ENCODE measurements around the gene SUPT3H.

Gene SUPT3H

GRCh38 chr6:45351076-45351475 is 26.7 kb downstream of the SUPT3H start:
- Histone ChIP-seq H3K36me3 (ENCODE audit: control insufficient read depth, insufficient read depth, low read length) (no peaks in the 10 kb centered on the region), H3K27me3 (ENCODE audit: control insufficient read depth, insufficient read depth, low read length) (no peaks in the 10 kb centered on the region), H3K9me3 (ENCODE audit: control insufficient read depth, insufficient read depth, low read length) (no peaks in the 10 kb centered on the region), H3K4me3 (ENCODE audit: low read depth, low read length) (no peak overlapping the region), H3K4me1 (ENCODE audit: control insufficient read depth, insufficient read depth, low read length) (peaks cover 3% of the 10 kb centered on the region), H3K9ac (ENCODE audit: low read depth, low read length) (no peak overlapping the region)

- Histone ChIP-seq H3K9ac (ENCODE audit: low read depth, low read length) (no peak overlapping the region), H3K36me3 (ENCODE audit: control insufficient read depth, insufficient read depth, low read length) (no peaks in the 10 kb centered on the region), H3K9me3 (ENCODE audit: control insufficient read depth, insufficient read depth, low read length) (no peaks in the 10 kb centered on the region), H3K4me3 (ENCODE audit: low read depth, low read length) (no peak overlapping the region), H3K27me3 (ENCODE audit: control insufficient read depth, insufficient read depth, low read length) (no peaks in the 10 kb centered on the region), H3K4me1 (ENCODE audit: control insufficient read depth, insufficient read depth, low read length) (peaks cover 3% of the 10 kb centered on the region)
Measured at GRCh38 chr6:45350186-45350710, 27.5 kb downstream of the SUPT3H start.

GRCh38 chr6:45344900-45345299 is 32.8 kb downstream of the SUPT3H start:
- Histone ChIP-seq H3K4me3 (ENCODE audit: low read depth, low read length) (no peak overlapping the region), H3K4me1 (ENCODE audit: control insufficient read depth, insufficient read depth, low read length) (no peaks in the 10 kb centered on the region), H3K27me3 (ENCODE audit: control insufficient read depth, insufficient read depth, low read length) (no peaks in the 10 kb centered on the region), H3K36me3 (ENCODE audit: control insufficient read depth, insufficient read depth, low read length) (no peaks in the 10 kb centered on the region), H3K9me3 (ENCODE audit: control insufficient read depth, insufficient read depth, low read length) (no peaks in the 10 kb centered on the region), H3K9ac (ENCODE audit: low read depth, low read length) (no peak overlapping the region)

GRCh38 chr6:45328523-45328922 is 49.2 kb downstream of the SUPT3H start:
- Histone ChIP-seq H3K36me3 (ENCODE audit: control insufficient read depth, insufficient read depth, low read length) (no peaks in the 10 kb centered on the region), H3K4me3 (ENCODE audit: low read depth, low read length) (no peak overlapping the region), H3K27me3 (ENCODE audit: control insufficient read depth, insufficient read depth, low read length) (no peaks in the 10 kb centered on the region), H3K4me1 (ENCODE audit: control insufficient read depth, insufficient read depth, low read length) (peaks cover 3% of the 10 kb centered on the region), H3K9ac (ENCODE audit: low read depth, low read length) (no peak overlapping the region), H3K9me3 (ENCODE audit: control insufficient read depth, insufficient read depth, low read length) (no peaks in the 10 kb centered on the region)

- Histone ChIP-seq H3K4me3 (ENCODE audit: low read depth, low read length) (no peak within 1 kb of the TSS), H3K36me3 (ENCODE audit: control insufficient read depth, insufficient read depth, low read length) (no peaks in the 10 kb centered on the region), H3K9ac (ENCODE audit: low read depth, low read length) (no peak within 1 kb of the TSS), H3K4me1 (ENCODE audit: control insufficient read depth, insufficient read depth, low read length) (peaks cover 3% of the 10 kb centered on the region), H3K27me3 (ENCODE audit: control insufficient read depth, insufficient read depth, low read length) (no peaks in the 10 kb centered on the region), H3K9me3 (ENCODE audit: control insufficient read depth, insufficient read depth, low read length) (no peaks in the 10 kb centered on the region)
Measured at GRCh38 chr6:45327956-45328522, 49.7 kb downstream of the SUPT3H start, which contains the start of gene RUNX2. Gene RUNX2, plus strand, starts transcription at chr6:45328330. Its CDS starts 397 bp downstream, at chr6:45328727.

- H3K9ac ChIP-seq (ENCODE audit: low read depth, low read length): no peak overlapping the region
- peaks cover 3% of the 10 kb centered on the region for H3K4me1 ChIP-seq (ENCODE audit: control insufficient read depth, insufficient read depth, low read length)
- H3K4me3 ChIP-seq (ENCODE audit: low read depth, low read length): no peak overlapping the region
- H3K27me3 ChIP-seq (ENCODE audit: control insufficient read depth, insufficient read depth, low read length): no peaks in the 10 kb centered on the region
- H3K36me3 ChIP-seq (ENCODE audit: control insufficient read depth, insufficient read depth, low read length): no peaks in the 10 kb centered on the region
- H3K9me3 ChIP-seq (ENCODE audit: control insufficient read depth, insufficient read depth, low read length): no peaks in the 10 kb centered on the region
Measured at GRCh38 chr6:45326698-45327417, 50.9 kb downstream of the SUPT3H start.

GRCh38 chr6:45323656-45324224 is 54.0 kb downstream of the SUPT3H start:
- Histone ChIP-seq H3K9me3 (ENCODE audit: control insufficient read depth, insufficient read depth, low read length) (no peaks in the 10 kb centered on the region), H3K9ac (ENCODE audit: low read depth, low read length) (no peak overlapping the region), H3K36me3 (ENCODE audit: control insufficient read depth, insufficient read depth, low read length) (no peaks in the 10 kb centered on the region)

GRCh38 chr6:45320349-45320748 is 57.4 kb downstream of the SUPT3H start:
- no peaks in the 10 kb centered on the region for H3K4me1 ChIP-seq (ENCODE audit: control insufficient read depth, insufficient read depth, low read length)
- H3K27me3 ChIP-seq (ENCODE audit: control insufficient read depth, insufficient read depth, low read length): no peaks in the 10 kb centered on the region
- no peak overlapping the region for H3K4me3 ChIP-seq (ENCODE audit: low read depth, low read length)
- no peaks in the 10 kb centered on the region for H3K36me3 ChIP-seq (ENCODE audit: control insufficient read depth, insufficient read depth, low read length)
- no peaks in the 10 kb centered on the region for H3K9me3 ChIP-seq (ENCODE audit: control insufficient read depth, insufficient read depth, low read length)
- no peak overlapping the region for H3K9ac ChIP-seq (ENCODE audit: low read depth, low read length)

More at GRCh38 chr6:45323656-45324224, 54.0 kb downstream of the SUPT3H start:
- Histone ChIP-seq H3K4me3 (ENCODE audit: low read depth, low read length) (no peak overlapping the region), H3K4me1 (ENCODE audit: control insufficient read depth, insufficient read depth, low read length) (peaks cover 3% of the 10 kb centered on the region), H3K27me3 (ENCODE audit: control insufficient read depth, insufficient read depth, low read length) (no peaks in the 10 kb centered on the region)

- peaks cover 2% of the 10 kb centered on the region for H3K4me1 ChIP-seq (ENCODE audit: control insufficient read depth, insufficient read depth, low read length)
- no peaks in the 10 kb centered on the region for H3K9me3 ChIP-seq (ENCODE audit: control insufficient read depth, insufficient read depth, low read length)
- no peak overlapping the region for H3K9ac ChIP-seq (ENCODE audit: low read depth, low read length)
- no peaks in the 10 kb centered on the region for H3K27me3 ChIP-seq (ENCODE audit: control insufficient read depth, insufficient read depth, low read length)
- H3K36me3 ChIP-seq (ENCODE audit: control insufficient read depth, insufficient read depth, low read length): no peaks in the 10 kb centered on the region
- no peak overlapping the region for H3K4me3 ChIP-seq (ENCODE audit: low read depth, low read length)
Measured at GRCh38 chr6:45314146-45314545, 63.6 kb downstream of the SUPT3H start.

- no peak overlapping the region for H3K9ac ChIP-seq (ENCODE audit: low read depth, low read length)
Measured at GRCh38 chr6:45310118-45310788, 67.5 kb downstream of the SUPT3H start.

GRCh38 chr6:45305546-45305945 is 72.2 kb downstream of the SUPT3H start:
- H3K9me3 ChIP-seq (ENCODE audit: control insufficient read depth, insufficient read depth, low read length): peaks cover 13% of the 10 kb centered on the region
- H3K9ac ChIP-seq (ENCODE audit: low read depth, low read length): no peak overlapping the region
- no peaks in the 10 kb centered on the region for H3K4me1 ChIP-seq (ENCODE audit: control insufficient read depth, insufficient read depth, low read length)
- no peak overlapping the region for H3K4me3 ChIP-seq (ENCODE audit: low read depth, low read length)
- no peaks in the 10 kb centered on the region for H3K27me3 ChIP-seq (ENCODE audit: control insufficient read depth, insufficient read depth, low read length)
- peaks cover 3% of the 10 kb centered on the region for H3K36me3 ChIP-seq (ENCODE audit: control insufficient read depth, insufficient read depth, low read length)

More at GRCh38 chr6:45310118-45310788, 67.5 kb downstream of the SUPT3H start:
- H3K4me1 ChIP-seq (ENCODE audit: control insufficient read depth, insufficient read depth, low read length): peaks cover 2% of the 10 kb centered on the region
- H3K4me3 ChIP-seq (ENCODE audit: low read depth, low read length): no peak overlapping the region
- H3K36me3 ChIP-seq (ENCODE audit: control insufficient read depth, insufficient read depth, low read length): peaks cover 3% of the 10 kb centered on the region
- H3K9me3 ChIP-seq (ENCODE audit: control insufficient read depth, insufficient read depth, low read length): peaks cover 13% of the 10 kb centered on the region
- H3K27me3 ChIP-seq (ENCODE audit: control insufficient read depth, insufficient read depth, low read length): no peaks in the 10 kb centered on the region

All from iPS-15b (cell line).